ENCODE measurements around the gene GMDS. TPM values are rescaled to one million over a fixed set of nuclear protein-coding genes. Genes with fewer than 3 reads are reported as not detected.

Gene GMDS
- total and polyA plus RNA-seq, 4 donors: 7.3 to 28.3 (median 16.1) TPM

- no peaks in the 10 kb centered on the region for H3K9me3 ChIP-seq (ENCODE audit: control insufficient read depth in 4 of 4, insufficient read depth in 3 of 4, low read length in 3 of 4)
- H3K27me3 ChIP-seq (ENCODE audit: control insufficient read depth in 3 of 3, insufficient read depth in 3 of 3, low read length in 2 of 3): no peaks in the 10 kb centered on the region
- no peak overlapping the region for H3K4me3 ChIP-seq
- 98 to 100% methylated on average over 3 of the region's 3 CpGs for WGBS, 2 donors
- DNase-seq: no peak
- no peak for ATAC-seq (ENCODE audit: insufficient read depth, low FRiP score)
- H3K4me1 ChIP-seq (ENCODE audit: control insufficient read depth in 5 of 5, insufficient read depth in 5 of 5, low read length in 5 of 5): peaks cover 0 to 1% (median 0%) of the 10 kb centered on the region in 5 donors
- H3K36me3 ChIP-seq (ENCODE audit: control insufficient read depth in 4 of 4, insufficient read depth in 4 of 4, low read length in 4 of 4): no peaks in the 10 kb centered on the region
- H3K27ac ChIP-seq (ENCODE audit: low read depth in 1 of 2, low read length in 1 of 2): no peak overlapping the region
- no peak for TF ChIP-seq CTCF (IDR thresholded peaks at IDR 0.05; ENCODE audit: control extremely low read depth, extremely low read depth)
- H3K9ac ChIP-seq (ENCODE audit: insufficient read depth in 1 of 2, low read length in 2 of 2): no peak overlapping the region
These were observed 124.5 kb downstream of the GMDS start for GRCh38 chr6:2120912-2121311.

GRCh38 chr6:2119275-2119674 lies 126.1 kb downstream of the GMDS start:
- ATAC-seq (ENCODE audit: insufficient read depth, low FRiP score) (no peak), DNase-seq (no peak)
- Histone ChIP-seq H3K4me1 (ENCODE audit: control insufficient read depth in 5 of 5, insufficient read depth in 5 of 5, low read length in 5 of 5) (no peaks in the 10 kb centered on the region), H3K9ac (ENCODE audit: insufficient read depth in 1 of 2, low read length in 2 of 2) (no peak overlapping the region), H3K4me3 (no peak overlapping the region), H3K27me3 (ENCODE audit: control insufficient read depth in 3 of 3, insufficient read depth in 3 of 3, low read length in 2 of 3) (no peaks in the 10 kb centered on the region), H3K9me3 (ENCODE audit: control insufficient read depth in 4 of 4, insufficient read depth in 3 of 4, low read length in 3 of 4) (no peaks in the 10 kb centered on the region), H3K27ac (ENCODE audit: low read depth in 1 of 2, low read length in 1 of 2) (no peak overlapping the region), H3K36me3 (ENCODE audit: control insufficient read depth in 4 of 4, insufficient read depth in 4 of 4, low read length in 4 of 4) (no peaks in the 10 kb centered on the region)
- WGBS, 2 donors: 81 to 91% methylated on average over 1 of the region's 1 CpG
- no peak for TF ChIP-seq CTCF (IDR thresholded peaks at IDR 0.05; ENCODE audit: control extremely low read depth, extremely low read depth)

GRCh38 chr6:2118136-2118535 lies 127.3 kb downstream of the GMDS start:
- Histone ChIP-seq H3K27ac (ENCODE audit: low read depth in 1 of 2, low read length in 1 of 2) (no peak overlapping the region), H3K9ac (ENCODE audit: insufficient read depth in 1 of 2, low read length in 2 of 2) (no peak overlapping the region), H3K36me3 (ENCODE audit: control insufficient read depth in 4 of 4, insufficient read depth in 4 of 4, low read length in 4 of 4) (no peaks in the 10 kb centered on the region), H3K4me3 (no peak overlapping the region), H3K9me3 (ENCODE audit: control insufficient read depth in 4 of 4, insufficient read depth in 3 of 4, low read length in 3 of 4) (no peaks in the 10 kb centered on the region), H3K4me1 (ENCODE audit: control insufficient read depth in 5 of 5, insufficient read depth in 5 of 5, low read length in 5 of 5) (no peaks in the 10 kb centered on the region), H3K27me3 (ENCODE audit: control insufficient read depth in 3 of 3, insufficient read depth in 3 of 3, low read length in 2 of 3) (no peaks in the 10 kb centered on the region)
- no peak for DNase-seq
- WGBS, 2 donors: 72 to 73% methylated on average over 1 of the region's 1 CpG
- no peak for TF ChIP-seq CTCF (IDR thresholded peaks at IDR 0.05; ENCODE audit: control extremely low read depth, extremely low read depth)
- no peak for ATAC-seq (ENCODE audit: insufficient read depth, low FRiP score)

- Histone ChIP-seq H3K4me3 (no peak overlapping the region), H3K27me3 (ENCODE audit: control insufficient read depth in 3 of 3, insufficient read depth in 3 of 3, low read length in 2 of 3) (no peaks in the 10 kb centered on the region), H3K9me3 (ENCODE audit: control insufficient read depth in 4 of 4, insufficient read depth in 3 of 4, low read length in 3 of 4) (no peaks in the 10 kb centered on the region), H3K36me3 (ENCODE audit: control insufficient read depth in 4 of 4, insufficient read depth in 4 of 4, low read length in 4 of 4) (no peaks in the 10 kb centered on the region), H3K4me1 (ENCODE audit: control insufficient read depth in 5 of 5, insufficient read depth in 5 of 5, low read length in 5 of 5) (no peaks in the 10 kb centered on the region), H3K9ac (ENCODE audit: insufficient read depth in 1 of 2, low read length in 2 of 2) (no peak overlapping the region), H3K27ac (ENCODE audit: low read depth in 1 of 2, low read length in 1 of 2) (no peak overlapping the region)
- DNase-seq (no peak), ATAC-seq (ENCODE audit: insufficient read depth, low FRiP score) (no peak)
- WGBS, 2 donors: 95 to 96% methylated on average over 7 of the region's 7 CpGs
- no peak for TF ChIP-seq CTCF (IDR thresholded peaks at IDR 0.05; ENCODE audit: control extremely low read depth, extremely low read depth)
These were observed 128.0 kb downstream of the GMDS start for GRCh38 chr6:2117447-2117846.

Measured in lung (tissue), 12 donors.